Camera-type eye (tissue), 1 donor: ENCODE data around the gene PECR. TPM values are rescaled to one million over a fixed set of nuclear protein-coding genes. Genes with fewer than 3 reads are reported as not detected.

Source experiments
- total RNA-seq: library from RNA; depleted of rRNA; stranded (reverse); fragments of >200 nt; gene quantifications from one replicate; pipeline ENCODE4 v1.2.3, GENCODE V29; 2014

The PECR gene
- total RNA-seq: 19.3 TPM

GRCh38 chr2:216081487-216082116 lies at the start of gene PECR, which contains the start of gene TMEM169:
Gene PECR, minus strand, starts transcription at chr2:216081809. Its CDS starts 68 bp downstream, at chr2:216081741.
Gene TMEM169, plus strand, starts transcription at chr2:216081919. Its CDS starts 14,045 bp downstream, at chr2:216095964.

GRCh38 chr2:216108967-216109921 lies 27.6 kb upstream of the PECR start, which contains the start of gene XRCC5:
Gene XRCC5, plus strand, starts transcription at chr2:216109348. Its CDS starts 89 bp downstream, at chr2:216109437.

GRCh38 chr2:216013080-216013909 lies 68.3 kb downstream of the PECR start, which contains the start of gene MREG:
Gene MREG, minus strand, starts transcription at chr2:216013551. Its CDS starts 224 bp downstream, at chr2:216013327.

Other genes starting within 250 kb of the PECR start
- gene MREG, start 68.3 kb downstream of the PECR start, total RNA-seq: 29.5 TPM
- 19.5 TPM for gene TMEM169, start 110 bp upstream of the PECR start, total RNA-seq
- gene XRCC5, start 27.5 kb upstream of the PECR start, total RNA-seq: 313 TPM